IPS-15b (cell line): Measurements from ENCODE around the gene AUTS2.

Experiments used
- H3K27me3 ChIP-seq: one replicate; pipeline ENCODE4 v1.6.1; 2013; ENCODE audit warnings: low read length; ENCODE audit not compliant: control insufficient read depth, insufficient read depth
- H3K36me3 ChIP-seq: one replicate; pipeline ENCODE4 v1.6.1; 2013; ENCODE audit warnings: low read length; ENCODE audit not compliant: control insufficient read depth, insufficient read depth
- H3K4me1 ChIP-seq: one replicate; pipeline ENCODE4 v1.6.1; 2013; ENCODE audit warnings: mild to moderate bottlenecking, low read length; ENCODE audit not compliant: control insufficient read depth, insufficient read depth
- H3K4me3 ChIP-seq: one replicate; pipeline ENCODE4 v1.5.1; 2013; ENCODE audit warnings: low read depth, low read length
- H3K9ac ChIP-seq: one replicate; pipeline ENCODE4 v1.6.1; 2013; ENCODE audit warnings: low read depth, mild to moderate bottlenecking, low read length
- H3K9me3 ChIP-seq: one replicate; pipeline ENCODE4 v1.6.1; 2013; ENCODE audit warnings: mild to moderate bottlenecking, low read length; ENCODE audit not compliant: control insufficient read depth, insufficient read depth

Gene AUTS2

GRCh38 chr7:70303309-70303708, 705.0 kb downstream of the AUTS2 start:
- H3K36me3 ChIP-seq = no peaks in the 10 kb centered on the region
- H3K4me3 ChIP-seq = no peak overlapping the region
- no peaks in the 10 kb centered on the region for H3K27me3 ChIP-seq
- no peak overlapping the region for H3K9ac ChIP-seq
- H3K9me3 ChIP-seq = no peaks in the 10 kb centered on the region
- no peaks in the 10 kb centered on the region for H3K4me1 ChIP-seq

DNA sequence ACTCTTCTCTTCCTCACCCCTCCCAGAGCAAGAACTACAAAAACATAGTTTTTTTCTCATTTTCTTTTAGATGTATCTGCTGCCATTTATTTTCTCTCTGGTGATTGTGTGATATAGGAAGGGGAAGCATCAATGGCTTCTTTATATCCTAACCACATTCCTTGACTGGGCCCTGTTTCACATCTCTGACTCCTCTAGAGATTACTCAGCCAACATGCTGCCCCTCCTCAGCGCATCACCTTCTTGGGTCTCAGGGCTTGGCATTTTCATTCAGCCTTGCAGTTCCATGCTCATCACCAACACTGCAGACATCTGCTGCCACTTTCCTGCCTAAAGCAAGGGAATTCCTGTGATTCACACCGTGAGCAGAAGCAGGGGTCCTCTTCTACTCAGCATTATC, 705.5 kb downstream of the AUTS2 start:
- H3K27me3 ChIP-seq = no peaks in the 10 kb centered on the region
- no peaks in the 10 kb centered on the region for H3K4me1 ChIP-seq
- no peak overlapping the region for H3K9ac ChIP-seq
- H3K4me3 ChIP-seq = no peak overlapping the region
- H3K9me3 ChIP-seq = no peaks in the 10 kb centered on the region
- H3K36me3 ChIP-seq = no peaks in the 10 kb centered on the region

DNA sequence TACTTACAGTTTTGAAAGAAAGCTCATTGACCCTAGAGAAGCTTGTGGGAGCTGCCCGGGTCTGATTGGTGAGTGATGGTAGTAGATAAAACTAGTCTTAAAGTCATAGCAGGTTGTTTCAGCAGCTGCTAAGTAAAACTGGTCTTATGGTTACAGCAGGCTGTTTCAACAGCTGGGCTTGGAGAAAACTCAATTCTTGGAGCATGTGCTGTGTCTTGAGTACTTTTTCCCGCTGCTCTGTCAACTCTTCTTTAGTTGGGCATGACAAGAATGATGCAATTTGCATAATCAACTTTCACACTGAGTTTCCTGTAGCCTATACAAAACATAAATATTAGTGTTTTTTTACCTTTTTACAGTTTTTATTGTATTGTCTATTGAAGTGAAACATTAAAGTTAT, 707.9 kb downstream of the AUTS2 start:
- H3K27me3 ChIP-seq = no peaks in the 10 kb centered on the region
- H3K36me3 ChIP-seq = no peaks in the 10 kb centered on the region
- H3K4me3 ChIP-seq = no peak overlapping the region
- H3K9me3 ChIP-seq = no peaks in the 10 kb centered on the region
- H3K9ac ChIP-seq = no peak overlapping the region
- H3K4me1 ChIP-seq = no peaks in the 10 kb centered on the region

GRCh38 chr7:70307544-70308106, 709.4 kb downstream of the AUTS2 start:
- Histone ChIP-seq H3K9ac (no peak overlapping the region), H3K36me3 (no peaks in the 10 kb centered on the region), H3K9me3 (no peaks in the 10 kb centered on the region), H3K4me3 (no peak overlapping the region), H3K27me3 (no peaks in the 10 kb centered on the region), H3K4me1 (no peaks in the 10 kb centered on the region)

DNA sequence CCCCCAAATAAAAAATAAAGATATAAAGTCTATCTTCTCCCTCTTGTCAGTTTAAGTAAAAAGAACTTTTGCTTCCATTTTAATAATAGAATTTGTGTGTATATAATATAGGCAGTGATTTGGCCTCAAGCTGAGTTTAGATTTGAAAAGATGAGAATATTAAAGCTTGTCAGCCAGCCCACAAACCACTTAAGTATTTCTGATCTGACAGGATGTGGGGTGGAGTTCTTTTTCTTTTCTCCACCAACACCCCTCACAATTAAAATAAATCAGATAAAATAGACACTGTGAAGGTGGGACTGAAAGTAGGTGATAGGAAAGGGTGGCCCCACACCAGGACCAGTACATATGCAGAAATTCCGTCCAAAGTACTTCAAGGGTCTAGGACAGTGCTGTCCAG, 714.1 kb downstream of the AUTS2 start:
- no peaks in the 10 kb centered on the region for H3K9me3 ChIP-seq
- H3K4me3 ChIP-seq = no peak overlapping the region
- no peak overlapping the region for H3K9ac ChIP-seq
- peaks cover 7% of the 10 kb centered on the region for H3K4me1 ChIP-seq
- H3K27me3 ChIP-seq = no peaks in the 10 kb centered on the region
- no peaks in the 10 kb centered on the region for H3K36me3 ChIP-seq

GRCh38 chr7:70313271-70313670, 715.0 kb downstream of the AUTS2 start:
- Histone ChIP-seq H3K9me3 (no peaks in the 10 kb centered on the region), H3K36me3 (no peaks in the 10 kb centered on the region), H3K4me3 (no peak overlapping the region), H3K27me3 (no peaks in the 10 kb centered on the region), H3K4me1 (peaks cover 7% of the 10 kb centered on the region), H3K9ac (no peak overlapping the region)

DNA sequence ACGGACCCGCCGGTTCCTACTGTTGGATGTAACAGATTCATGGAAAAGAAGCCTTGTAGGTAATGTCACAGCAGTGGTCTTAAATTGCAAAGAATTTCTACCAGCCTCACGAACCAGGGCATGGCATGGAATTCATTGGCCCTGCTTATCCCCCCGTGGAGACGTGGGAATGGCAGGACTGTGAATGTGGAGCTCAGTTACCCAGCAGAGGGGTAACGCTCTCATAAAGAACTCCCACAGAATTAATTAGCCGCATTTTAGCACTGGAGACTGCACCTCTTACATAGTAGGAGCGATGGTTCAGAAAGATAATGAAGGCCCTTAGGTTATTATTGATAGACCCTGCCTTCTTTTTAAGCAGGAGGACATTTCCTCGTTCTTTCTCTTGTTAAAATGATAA, 715.4 kb downstream of the AUTS2 start:
- Histone ChIP-seq H3K4me3 (no peak overlapping the region), H3K9ac (no peak overlapping the region), H3K36me3 (no peaks in the 10 kb centered on the region), H3K4me1 (peaks cover 7% of the 10 kb centered on the region), H3K9me3 (no peaks in the 10 kb centered on the region), H3K27me3 (no peaks in the 10 kb centered on the region)

DNA sequence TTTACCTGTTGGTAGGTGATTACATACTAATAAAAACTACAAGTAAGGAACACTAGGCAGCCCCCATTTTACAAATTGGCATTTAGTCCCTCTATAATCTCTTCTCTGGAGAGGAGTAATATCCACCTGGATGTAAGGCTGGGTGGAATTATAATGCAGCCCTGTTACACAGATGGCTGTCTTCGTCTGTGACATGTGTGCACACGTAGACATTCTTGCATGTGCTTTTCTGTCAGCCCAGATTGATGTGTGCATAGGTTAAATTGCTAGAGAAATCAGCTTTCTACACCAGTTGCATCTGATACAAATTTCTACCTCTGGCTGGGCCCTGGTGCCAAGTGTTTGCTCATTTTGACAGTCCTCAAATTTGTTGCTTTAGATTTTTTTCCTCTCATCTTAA, 715.9 kb downstream of the AUTS2 start:
- H3K27me3 ChIP-seq = no peaks in the 10 kb centered on the region
- no peaks in the 10 kb centered on the region for H3K36me3 ChIP-seq
- H3K9me3 ChIP-seq = no peaks in the 10 kb centered on the region
- no peak overlapping the region for H3K4me3 ChIP-seq
- H3K4me1 ChIP-seq = peaks cover 7% of the 10 kb centered on the region
- H3K9ac ChIP-seq = no peak overlapping the region

- Histone ChIP-seq H3K36me3 (no peaks in the 10 kb centered on the region), H3K4me1 (peaks cover 7% of the 10 kb centered on the region), H3K9ac (no peak overlapping the region), H3K4me3 (no peak overlapping the region), H3K9me3 (no peaks in the 10 kb centered on the region), H3K27me3 (no peaks in the 10 kb centered on the region)
Observed at GRCh38 chr7:70316745-70317144, 718.5 kb downstream of the AUTS2 start.

GRCh38 chr7:70317356-70317755, 719.1 kb downstream of the AUTS2 start:
- Histone ChIP-seq H3K4me1 (peaks cover 7% of the 10 kb centered on the region), H3K27me3 (no peaks in the 10 kb centered on the region), H3K9ac (no peak overlapping the region), H3K36me3 (no peaks in the 10 kb centered on the region), H3K4me3 (no peak overlapping the region), H3K9me3 (no peaks in the 10 kb centered on the region)

DNA sequence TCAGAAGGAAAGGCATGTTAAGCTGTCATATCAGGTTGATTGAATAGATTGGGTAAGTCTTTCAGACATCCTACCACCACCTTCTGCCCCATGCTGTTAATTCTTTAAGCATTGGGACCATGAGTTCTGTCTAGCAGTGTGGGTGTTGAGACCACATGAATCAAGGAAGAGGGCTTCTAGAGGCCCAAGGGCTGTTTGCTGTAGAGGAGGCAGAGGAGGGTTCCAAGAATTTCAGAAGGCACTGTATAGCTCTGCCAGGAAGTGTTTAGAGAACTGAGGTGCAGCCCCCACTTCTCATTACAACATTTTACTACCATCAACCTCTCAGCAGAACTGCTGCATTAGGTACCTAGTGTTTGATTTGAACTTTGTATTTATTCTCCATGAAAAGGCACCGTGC, 720.2 kb downstream of the AUTS2 start:
- Histone ChIP-seq H3K9ac (no peak overlapping the region), H3K4me1 (peaks cover 1% of the 10 kb centered on the region), H3K27me3 (no peaks in the 10 kb centered on the region), H3K9me3 (no peaks in the 10 kb centered on the region), H3K4me3 (no peak overlapping the region), H3K36me3 (no peaks in the 10 kb centered on the region)

DNA sequence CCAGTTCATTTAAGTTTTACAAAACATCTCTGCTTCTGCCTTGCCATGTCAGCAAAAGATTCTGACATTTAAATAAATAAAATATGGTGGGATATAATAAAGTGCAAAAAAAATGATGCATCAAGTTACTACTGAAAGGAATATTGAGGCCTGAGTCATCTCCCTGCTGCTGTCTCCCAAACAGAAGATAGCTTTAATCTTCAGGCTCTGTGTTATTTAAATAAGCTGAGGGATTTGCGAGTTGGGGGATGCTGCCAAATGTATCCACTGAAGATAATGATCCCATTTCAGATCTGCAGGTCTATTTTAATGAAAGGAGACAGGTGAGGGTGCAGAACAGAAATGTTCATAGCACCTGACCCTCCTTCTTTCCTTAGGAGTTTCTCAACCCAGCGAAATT, 720.8 kb downstream of the AUTS2 start:
- Histone ChIP-seq H3K36me3 (no peaks in the 10 kb centered on the region), H3K27me3 (no peaks in the 10 kb centered on the region), H3K4me3 (no peak overlapping the region), H3K9ac (no peak overlapping the region), H3K4me1 (no peaks in the 10 kb centered on the region), H3K9me3 (no peaks in the 10 kb centered on the region)
